Bronchial epithelial cell (primary cell): Measurements from ENCODE around the gene SLC25A52. TPM values are rescaled to one million over a fixed set of nuclear protein-coding genes. Genes with fewer than 3 reads are reported as not detected.

Source experiments
- DNase-seq: peaks from one replicate; pipeline ENCODE4 v3.0.0-alpha.2; 2010; ENCODE audit warnings: low read depth
- FAIRE-seq: peaks from 2 replicates; lab custom pipeline; 2011; peaks lifted over from hg19 to GRCh38; lab: Jason Lieb, UNC
- H3K27me3 ChIP-seq: 2 replicates; pipeline ENCODE4 v1.5.1; 2011; ENCODE audit warnings: low read length; ENCODE audit not compliant: control insufficient read depth, insufficient read depth
- H3K36me3 ChIP-seq: 2 replicates; pipeline ENCODE4 v1.5.1; 2011; ENCODE audit warnings: low read length; ENCODE audit not compliant: control insufficient read depth, insufficient read depth
- H3K4me3 ChIP-seq: 2 replicates; pipeline ENCODE4 v1.5.1; 2011; ENCODE audit warnings: mild to moderate bottlenecking, low read depth, low read length, control low read depth
- total RNA-seq: library from RNA; depleted of rRNA; stranded (reverse); fragments of >200 nt; gene quantifications from 2 replicates; pipeline ENCODE4 v1.2.1, GENCODE V29; 2014
- TF ChIP-seq, protein P1 (sequence below): IDR thresholded peaks from 2 replicates; pipeline ENCODE4 v1.5.1; 2011; ENCODE audit warnings: mild to moderate bottlenecking, moderate library complexity, low read length, control low read depth, inconsistent platforms; ENCODE audit not compliant: insufficient read depth, severe bottlenecking

SLC25A52 gene
- total RNA-seq, 1 donor from 2014 or later = under 0.01 TPM

DNA sequence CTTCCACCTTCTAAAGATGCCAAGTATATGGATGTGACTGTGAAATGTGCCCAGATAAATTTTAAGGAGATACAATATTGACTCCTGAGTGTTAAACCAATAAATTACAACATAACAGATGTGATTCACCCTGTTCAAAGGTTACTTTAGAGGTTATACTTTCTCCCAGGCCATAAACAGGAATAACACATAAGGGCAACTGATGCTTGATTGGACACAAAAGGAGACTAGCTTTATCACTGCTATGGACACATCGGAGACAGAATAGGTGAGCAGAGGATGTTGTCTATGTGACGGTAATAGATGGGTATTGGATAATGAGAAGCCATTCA is 31.9 kb upstream of the SLC25A52 start:
- no peak for FAIRE-seq
- no peaks in the 10 kb centered on the region for H3K36me3 ChIP-seq
- no peak for DNase-seq
- H3K27me3 ChIP-seq = no peaks in the 10 kb centered on the region
- TF ChIP-seq, protein P1, sequence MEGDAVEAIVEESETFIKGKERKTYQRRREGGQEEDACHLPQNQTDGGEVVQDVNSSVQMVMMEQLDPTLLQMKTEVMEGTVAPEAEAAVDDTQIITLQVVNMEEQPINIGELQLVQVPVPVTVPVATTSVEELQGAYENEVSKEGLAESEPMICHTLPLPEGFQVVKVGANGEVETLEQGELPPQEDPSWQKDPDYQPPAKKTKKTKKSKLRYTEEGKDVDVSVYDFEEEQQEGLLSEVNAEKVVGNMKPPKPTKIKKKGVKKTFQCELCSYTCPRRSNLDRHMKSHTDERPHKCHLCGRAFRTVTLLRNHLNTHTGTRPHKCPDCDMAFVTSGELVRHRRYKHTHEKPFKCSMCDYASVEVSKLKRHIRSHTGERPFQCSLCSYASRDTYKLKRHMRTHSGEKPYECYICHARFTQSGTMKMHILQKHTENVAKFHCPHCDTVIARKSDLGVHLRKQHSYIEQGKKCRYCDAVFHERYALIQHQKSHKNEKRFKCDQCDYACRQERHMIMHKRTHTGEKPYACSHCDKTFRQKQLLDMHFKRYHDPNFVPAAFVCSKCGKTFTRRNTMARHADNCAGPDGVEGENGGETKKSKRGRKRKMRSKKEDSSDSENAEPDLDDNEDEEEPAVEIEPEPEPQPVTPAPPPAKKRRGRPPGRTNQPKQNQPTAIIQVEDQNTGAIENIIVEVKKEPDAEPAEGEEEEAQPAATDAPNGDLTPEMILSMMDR = no peak
- H3K4me3 ChIP-seq = no peak overlapping the region

DNA sequence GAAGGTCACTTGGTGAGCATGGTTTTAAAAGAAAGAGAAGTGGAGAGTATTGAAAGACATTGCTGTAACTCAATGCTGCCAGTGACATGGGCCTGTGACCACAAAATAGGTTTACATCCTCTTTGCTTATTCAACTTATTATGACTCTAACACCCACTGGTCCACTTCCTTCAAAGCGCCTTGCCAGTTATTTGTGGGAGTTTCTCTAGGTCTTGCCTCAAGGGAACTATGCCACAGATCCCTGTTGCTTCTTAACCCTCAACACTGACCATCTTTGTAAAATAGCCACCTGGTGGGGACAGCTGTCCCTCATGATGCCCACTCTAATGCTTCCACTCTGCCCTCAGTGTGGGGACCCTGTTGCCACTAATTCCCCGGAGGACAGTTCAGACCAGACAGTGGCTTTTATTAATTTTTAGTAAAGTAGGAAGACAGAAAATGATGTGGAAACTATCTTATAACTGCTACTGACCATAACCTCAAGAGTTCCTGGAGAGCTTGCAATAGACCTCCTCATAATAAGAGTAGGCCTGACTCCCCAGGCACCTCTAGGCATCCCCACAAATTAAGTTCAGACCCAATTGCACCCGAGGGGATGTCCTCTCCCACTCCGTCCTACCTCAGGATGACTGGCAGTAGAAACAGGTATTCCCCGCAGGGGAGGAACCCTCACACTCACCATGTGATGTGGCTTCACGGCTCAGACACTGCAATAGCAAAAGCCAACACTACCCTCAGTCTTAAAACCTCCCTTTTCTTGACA is 31.3 kb upstream of the SLC25A52 start:
- DNase-seq = no peak
- no peaks in the 10 kb centered on the region for H3K27me3 ChIP-seq
- no peaks in the 10 kb centered on the region for H3K36me3 ChIP-seq
- no peak overlapping the region for H3K4me3 ChIP-seq
- FAIRE-seq = no peak
- TF ChIP-seq, protein P1 = no peak

DNA sequence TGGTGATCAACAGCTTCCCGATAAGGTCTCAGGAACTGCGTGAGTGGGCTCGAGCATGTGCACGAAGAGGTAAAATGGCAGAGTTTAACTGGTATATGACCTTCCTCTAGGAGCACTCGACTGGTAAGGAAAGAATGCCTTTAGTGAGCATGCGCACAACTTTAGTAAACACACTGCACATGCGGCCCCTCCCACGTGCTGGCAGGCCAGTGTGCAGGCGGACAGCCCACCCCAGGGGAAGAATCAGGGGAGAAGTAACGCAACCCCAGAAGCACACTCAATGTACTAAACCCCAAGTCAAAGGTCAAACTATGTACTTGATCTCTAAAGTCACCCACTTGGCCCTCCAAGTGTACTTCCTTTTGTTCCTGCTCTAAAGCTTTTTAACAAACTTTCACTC is 28.7 kb upstream of the SLC25A52 start:
- DNase-seq (no peak), FAIRE-seq (no peak)
- TF ChIP-seq, protein P1 = no peak
- Histone ChIP-seq H3K36me3 (no peaks in the 10 kb centered on the region), H3K4me3 (no peak overlapping the region), H3K27me3 (no peaks in the 10 kb centered on the region)

DNA sequence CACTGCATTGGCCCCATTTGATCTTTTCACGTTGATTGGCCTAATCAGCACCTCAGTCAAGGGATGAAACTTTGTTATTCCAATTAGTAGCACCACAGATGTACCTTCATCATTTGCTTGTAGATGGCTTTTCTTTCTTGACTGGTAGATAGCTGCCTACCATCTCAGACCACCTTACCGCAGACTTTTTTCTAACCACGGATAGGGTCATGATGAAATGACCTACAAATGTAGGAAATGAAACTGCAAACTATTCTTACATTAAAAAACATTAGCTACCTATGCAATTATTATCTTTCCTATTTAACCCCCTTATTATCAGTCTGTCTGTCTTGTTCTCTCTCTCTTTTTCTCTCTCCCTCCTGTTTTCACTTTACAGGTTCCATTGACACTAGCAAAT is 22.4 kb upstream of the SLC25A52 start:
- no peak overlapping the region for H3K4me3 ChIP-seq
- FAIRE-seq (no peak), DNase-seq (no peak)
- TF ChIP-seq, protein P1 = no peak
- H3K36me3 ChIP-seq = no peaks in the 10 kb centered on the region
- no peaks in the 10 kb centered on the region for H3K27me3 ChIP-seq

DNA sequence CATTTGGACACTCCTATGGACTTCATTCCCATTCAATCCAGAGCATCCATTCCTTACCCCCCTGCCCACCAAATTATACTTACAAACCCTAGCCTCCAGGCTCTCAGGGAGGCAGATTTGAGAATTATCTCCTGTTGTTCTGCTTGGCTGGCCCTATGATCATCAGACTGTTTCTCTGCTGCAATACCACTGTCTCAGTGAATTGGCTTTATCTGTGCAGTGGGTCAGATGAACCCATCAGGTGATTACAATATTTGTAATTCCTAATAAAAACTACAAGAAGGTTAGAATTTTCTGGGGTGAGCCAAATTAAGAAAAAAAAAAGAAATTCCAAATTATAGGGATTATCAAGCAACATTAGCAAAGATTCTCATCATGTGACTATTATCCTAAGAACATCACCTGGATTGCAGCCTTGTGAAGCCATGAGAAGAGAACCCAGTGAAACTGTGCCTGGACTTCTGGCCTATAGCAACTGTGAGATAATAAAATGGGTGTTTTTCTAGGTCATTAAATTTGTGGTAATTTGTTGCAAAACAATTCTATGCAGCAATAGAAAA is 17.8 kb upstream of the SLC25A52 start:
- no peaks in the 10 kb centered on the region for H3K36me3 ChIP-seq
- no peak for FAIRE-seq
- TF ChIP-seq, protein P1 = no peak
- no peak for DNase-seq
- H3K4me3 ChIP-seq = no peak overlapping the region
- H3K27me3 ChIP-seq = no peaks in the 10 kb centered on the region
